ENCODE measurements around the gene DET1.
A peak's percentile ranks its signal among the peaks of the same experiment; 100 is the strongest.
"Not testable (repeated sequence)": the region's sequence is repeated elsewhere in the genome, so short reads cannot be mapped to it uniquely, and the experiment has no call there.

The DET1 gene

GRCh38 chr15:88497109-88497765, 49.2 kb downstream of the DET1 start:
- DNase-seq (ENCODE audit: low read depth) = no peak

GRCh38 chr15:88493844-88494243, 52.6 kb downstream of the DET1 start:
- DNase-seq (ENCODE audit: low read depth) = no peak

- DNase-seq (ENCODE audit: low read depth) = no peak
Observed at GRCh38 chr15:88491158-88491557, 55.3 kb downstream of the DET1 start.

- no peak for DNase-seq (ENCODE audit: low read depth)
Observed at GRCh38 chr15:88490036-88490435, 56.4 kb downstream of the DET1 start.

- DNase-seq (ENCODE audit: low read depth) = no peak
Observed at GRCh38 chr15:88489321-88489720, 57.2 kb downstream of the DET1 start.

GRCh38 chr15:88487796-88488523, 58.5 kb downstream of the DET1 start:
- no peak for DNase-seq (ENCODE audit: low read depth)

GRCh38 chr15:88487178-88487795, 59.2 kb downstream of the DET1 start:
- DNase-seq (ENCODE audit: low read depth) = no peak

- DNase-seq (ENCODE audit: low read depth) = peak; percentile 74
Observed at GRCh38 chr15:88484682-88485331, 61.7 kb downstream of the DET1 start.

GRCh38 chr15:88482263-88482662, 64.2 kb downstream of the DET1 start:
- DNase-seq (ENCODE audit: low read depth) = no peak

GRCh38 chr15:88480981-88481380, 65.5 kb downstream of the DET1 start:
- no peak for DNase-seq (ENCODE audit: low read depth)

- no peak for DNase-seq (ENCODE audit: low read depth)
Observed at GRCh38 chr15:88479169-88479568, 67.3 kb downstream of the DET1 start.

GRCh38 chr15:88477904-88478303, 68.6 kb downstream of the DET1 start:
- no peak for DNase-seq (ENCODE audit: low read depth)

GRCh38 chr15:88477126-88477525, 69.4 kb downstream of the DET1 start:
- no peak for DNase-seq (ENCODE audit: low read depth)

GRCh38 chr15:88476635-88477060, 69.8 kb downstream of the DET1 start:
- peak; percentile 41 for DNase-seq (ENCODE audit: low read depth)

GRCh38 chr15:88473661-88474293, 72.7 kb downstream of the DET1 start:
- DNase-seq (ENCODE audit: low read depth) = not testable (repeated sequence)

GRCh38 chr15:88472225-88472624, 74.3 kb downstream of the DET1 start:
- DNase-seq (ENCODE audit: low read depth) = no peak

- DNase-seq (ENCODE audit: low read depth) = no peak
Observed at GRCh38 chr15:88470625-88471372, 75.7 kb downstream of the DET1 start.

GRCh38 chr15:88469321-88469720, 77.2 kb downstream of the DET1 start:
- no peak for DNase-seq (ENCODE audit: low read depth)

- DNase-seq (ENCODE audit: low read depth) = not testable (repeated sequence)
Observed at GRCh38 chr15:88468721-88469120, 77.8 kb downstream of the DET1 start.

GRCh38 chr15:88467935-88468528, 78.4 kb downstream of the DET1 start:
- DNase-seq (ENCODE audit: low read depth) = no peak
